ENCODE measurements around the gene AKAP8. TPM values are rescaled to one million over a fixed set of nuclear protein-coding genes. Genes with fewer than 3 reads are reported as not detected.

AKAP8 gene
- total and polyA plus RNA-seq, 9 of the 15 experiments (the other 6 are each of a cell fraction or from before 2014, with no cell fraction given), result 3.4 to 56.5 (median 15.0) TPM

GRCh38 chr19:15379999-15380647, 536 bp upstream of the AKAP8 start (continued):
- TF ChIP-seq, protein P1, sequence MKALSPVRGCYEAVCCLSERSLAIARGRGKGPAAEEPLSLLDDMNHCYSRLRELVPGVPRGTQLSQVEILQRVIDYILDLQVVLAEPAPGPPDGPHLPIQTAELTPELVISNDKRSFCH (CRISPR knock-in tag; IDR thresholded peaks at IDR 0.05), result no peak
- TF ChIP-seq, protein P1 (tag; IDR thresholded peaks at IDR 0.05), result peak; percentile 62
- TF ChIP-seq NFIC (IDR thresholded peaks at IDR 0.05) (peak; percentile 50), ARID4B (CRISPR knock-in tag; IDR thresholded peaks at IDR 0.05) (peak; percentile 45; the same call in 1 of the 2 replicates), ARID3A (IDR thresholded peaks at IDR 0.05; ENCODE audit: borderline replicate concordance, low read depth, low read length) (no peak), RB1 (IDR thresholded peaks at IDR 0.05; ENCODE audit: low read depth) (peak; percentile 9; the same call in 1 of the 2 replicates), FOXM1 (IDR thresholded peaks at IDR 0.05; ENCODE audit: low read depth) (no peak), FOXM1 (CRISPR knock-in tag; IDR thresholded peaks at IDR 0.05; ENCODE audit: low read depth) (no peak), EP300 (IDR thresholded peaks at IDR 0.05; ENCODE audit: low read length) (no peak), MAZ (CRISPR knock-in tag; conservative IDR thresholded peaks at IDR 0.05 in 1 of 2, IDR thresholded peaks at IDR 0.05 in 1 of 2) (peak in 1 of 2 experiments; percentile 88; a peak in 2 of 4 replicates), BHLHE40 (IDR thresholded peaks at IDR 0.05; ENCODE audit: low read length) (no peak), SIN3A (IDR thresholded peaks at IDR 0.05; ENCODE audit: borderline replicate concordance in 2 of 2, control insufficient read depth in 1 of 2, low read depth in 2 of 2, low read length in 2 of 2) (peak in 1 of 2 experiments; percentile 48; a peak in 1 of 4 replicates), PRMT5 (CRISPR knock-in tag; IDR thresholded peaks at IDR 0.05) (no peak), ZKSCAN1 (IDR thresholded peaks at IDR 0.05; ENCODE audit: low read depth, low read length) (peak; percentile 60; the same call in 1 of the 2 replicates), ZC3H8 (IDR thresholded peaks at IDR 0.05) (no peak), ZNF140 (CRISPR knock-in tag; IDR thresholded peaks at IDR 0.05) (no peak), MECOM (CRISPR knock-in tag; IDR thresholded peaks at IDR 0.05) (no peak)
- TF ChIP-seq, protein P2, sequence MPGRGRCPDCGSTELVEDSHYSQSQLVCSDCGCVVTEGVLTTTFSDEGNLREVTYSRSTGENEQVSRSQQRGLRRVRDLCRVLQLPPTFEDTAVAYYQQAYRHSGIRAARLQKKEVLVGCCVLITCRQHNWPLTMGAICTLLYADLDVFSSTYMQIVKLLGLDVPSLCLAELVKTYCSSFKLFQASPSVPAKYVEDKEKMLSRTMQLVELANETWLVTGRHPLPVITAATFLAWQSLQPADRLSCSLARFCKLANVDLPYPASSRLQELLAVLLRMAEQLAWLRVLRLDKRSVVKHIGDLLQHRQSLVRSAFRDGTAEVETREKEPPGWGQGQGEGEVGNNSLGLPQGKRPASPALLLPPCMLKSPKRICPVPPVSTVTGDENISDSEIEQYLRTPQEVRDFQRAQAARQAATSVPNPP (IDR thresholded peaks at IDR 0.05; ENCODE audit: borderline replicate concordance, insufficient read depth, insufficient read length), result no peak
